GM23338 (cell line): ENCODE data around the gene PSMD12. TPM values are rescaled to one million over a fixed set of nuclear protein-coding genes. Genes with fewer than 3 reads are reported as not detected.

Source experiments
- ATAC-seq: fragments of 200-7000 bp; cut with Tn5 transposase; 3 replicates; pipeline ENCODE4 v1.9.1; 2020
- DNase-seq: peaks from one replicate; pipeline ENCODE4 v3.0.0-alpha.2; 2015; ENCODE audit warnings: low spot score
- H2AFZ ChIP-seq: fragments of 200-600 bp; sonication (generic); 2 replicates; pipeline ENCODE4 v1.8.0; 2016; ENCODE audit warnings: antibody characterized with exemption, mild to moderate bottlenecking, moderate library complexity
- H3F3A ChIP-seq: fragments of 200-600 bp; sonication (generic); replicated peaks from 2 replicates; pipeline ENCODE4 v1.8.0; 2017; ENCODE audit warnings: antibody characterized with exemption, mixed run types, low read depth
- H3K27ac ChIP-seq: fragments of 200-600 bp; sonication (generic); 2 replicates; pipeline ENCODE4 v1.6.1; 2016; ENCODE audit warnings: low read depth
- H3K27me3 ChIP-seq: fragments of 200-600 bp; sonication (generic); 2 replicates; pipeline ENCODE4 v1.8.0; 2016; ENCODE audit warnings: mild to moderate bottlenecking, mixed run types, moderate library complexity; ENCODE audit not compliant: insufficient read depth
- H3K36me3 ChIP-seq: fragments of 200-600 bp; sonication (generic); 2 replicates; pipeline ENCODE4 v1.8.0; 2016; ENCODE audit warnings: mild to moderate bottlenecking; ENCODE audit not compliant: insufficient read depth
- H3K4me1 ChIP-seq: fragments of 200-600 bp; sonication (generic); 2 replicates; pipeline ENCODE4 v1.8.0; 2016; ENCODE audit warnings: mild to moderate bottlenecking, moderate library complexity; ENCODE audit not compliant: insufficient read depth
- H3K4me2 ChIP-seq: fragments of 200-600 bp; sonication (generic); 2 replicates; pipeline ENCODE4 v1.7.1; 2017; ENCODE audit warnings: mixed run types
- H3K4me3 ChIP-seq: fragments of 200-600 bp; sonication (generic); 2 replicates; pipeline ENCODE4 v1.6.1; 2016; ENCODE audit warnings: mixed run types
- H3K79me2 ChIP-seq: fragments of 200-600 bp; sonication (generic); replicated peaks from 2 replicates; pipeline ENCODE4 v1.8.0; 2017; ENCODE audit warnings: mild to moderate bottlenecking; ENCODE audit not compliant: insufficient read depth
- H3K9me2 ChIP-seq: fragments of 200-600 bp; sonication (generic); 2 replicates; pipeline ENCODE4 v1.8.0; 2017; ENCODE audit not compliant: insufficient read depth
- H4K20me1 ChIP-seq: fragments of 200-600 bp; sonication (generic); replicated peaks from 2 replicates; pipeline ENCODE4 v1.8.0; 2017; ENCODE audit warnings: mild to moderate bottlenecking; ENCODE audit not compliant: insufficient read depth
- H3K27ac Mint-ChIP-seq: 2 replicates; pipeline ENCODE4 v1.8.0; 2020; ENCODE audit warnings: inconsistent platforms, mild to moderate bottlenecking, moderate library complexity, mixed read lengths
- H3K27me3 Mint-ChIP-seq: 3 replicates; pipeline ENCODE4 v1.8.0; 2022; ENCODE audit warnings: low read depth, mild to moderate bottlenecking, moderate library complexity, mixed read lengths, inconsistent platforms; ENCODE audit not compliant: insufficient read depth, poor library complexity
- H3K36me3 Mint-ChIP-seq: 3 replicates; pipeline ENCODE4 v1.8.0; 2021; ENCODE audit warnings: low read depth, mild to moderate bottlenecking, inconsistent platforms, moderate library complexity, mixed read lengths
- H3K4me1 Mint-ChIP-seq: 3 replicates; pipeline ENCODE4 v1.8.0; 2020; ENCODE audit warnings: mild to moderate bottlenecking, inconsistent platforms, mixed read lengths
- H3K4me3 Mint-ChIP-seq: 3 replicates; pipeline ENCODE4 v1.8.0; 2021; ENCODE audit warnings: moderate library complexity, mild to moderate bottlenecking, inconsistent platforms, mixed read lengths
- H3K9me3 Mint-ChIP-seq: 3 replicates; pipeline ENCODE4 v1.8.0; 2020; ENCODE audit warnings: moderate library complexity, mild to moderate bottlenecking, inconsistent platforms, mixed read lengths
- CREB1 ChIP-seq: fragments of 250-450 bp; sonication (Bioruptor Pico); IDR thresholded peaks from 2 replicates; pipeline ENCODE4 v1.5.0; 2020; ENCODE audit warnings: low read depth, mild to moderate bottlenecking, moderate library complexity
- EZH2 ChIP-seq: fragments of 200-600 bp; sonication (generic); IDR thresholded peaks from one replicate; pipeline ENCODE4 v1.8.0; 2017; ENCODE audit warnings: antibody characterized with exemption, mild to moderate bottlenecking, low read depth; ENCODE audit not compliant: unreplicated experiment
- EZH2phosphoT487 ChIP-seq: fragments of 200-600 bp; sonication (generic); IDR thresholded peaks from one replicate; pipeline ENCODE4 v1.8.1; 2018; ENCODE audit warnings: antibody characterized with exemption; ENCODE audit not compliant: unreplicated experiment
- JUNB ChIP-seq: IDR thresholded peaks from one replicate; pipeline ENCODE4 v1.6.1; 2016; ENCODE audit warnings: antibody characterized with exemption; ENCODE audit not compliant: unreplicated experiment
- NANOG ChIP-seq: IDR thresholded peaks from 2 replicates; pipeline ENCODE4 v1.6.1; 2016; ENCODE audit warnings: antibody characterized with exemption, borderline replicate concordance
- STAT1 ChIP-seq: IDR thresholded peaks from one replicate; pipeline ENCODE4 v1.6.1; 2016; ENCODE audit warnings: antibody characterized with exemption; ENCODE audit not compliant: unreplicated experiment
- ZNF114 ChIP-seq: fragments of 250-450 bp; sonication (Bioruptor Pico); IDR thresholded peaks from 2 replicates; pipeline ENCODE4 v1.5.0; 2020; ENCODE audit warnings: mild to moderate bottlenecking, moderate library complexity
- polyA plus RNA-seq: library from polyadenylated mRNA; unstranded; fragments of >200 nt; fragmentation: Nextera tagmentation; extraction: Ambion mirVana; gene quantifications from 2 replicates; pipeline ENCODE4 v1.2.1, GENCODE V29; 2016
- total RNA-seq: library from RNA; depleted of rRNA; stranded (reverse); fragments of >200 nt; shearing (Covaris generic); gene quantifications from 2 replicates; pipeline ENCODE4 v1.2.3, GENCODE V29; 2014
- TF ChIP-seq, protein P1 (sequence below): fragments of 250-450 bp; sonication (Bioruptor Pico); IDR thresholded peaks from 2 replicates; pipeline ENCODE4 v1.5.0; 2020; ENCODE audit warnings: mild to moderate bottlenecking, moderate library complexity
- TF ChIP-seq, protein P2 (sequence below): IDR thresholded peaks from one replicate; pipeline ENCODE4 v1.6.1; 2018; ENCODE audit warnings: antibody characterized with exemption; ENCODE audit not compliant: unreplicated experiment
- TF ChIP-seq, protein P3 (sequence below), 2 experiments: fragments of 200-600 bp in 1 of 2; sonication (generic) in 1 of 2; conservative IDR thresholded peaks; 2 replicates each; pipeline versions ENCODE4 v1.5.1 to v1.6.1; 2016 to 2017; ENCODE audit warnings: antibody characterized with exemption in 2 of 2, low read depth in 2 of 2, mild to moderate bottlenecking in 2 of 2, moderate library complexity in 1 of 2
- TF ChIP-seq, protein P4 (sequence below): IDR thresholded peaks from 2 replicates; pipeline ENCODE4 v1.6.1; 2016; ENCODE audit warnings: antibody characterized with exemption

Gene PSMD12
- total and polyA plus RNA-seq, 2 experiments from 2014 or later = 73.7 to 146 TPM

DNA sequence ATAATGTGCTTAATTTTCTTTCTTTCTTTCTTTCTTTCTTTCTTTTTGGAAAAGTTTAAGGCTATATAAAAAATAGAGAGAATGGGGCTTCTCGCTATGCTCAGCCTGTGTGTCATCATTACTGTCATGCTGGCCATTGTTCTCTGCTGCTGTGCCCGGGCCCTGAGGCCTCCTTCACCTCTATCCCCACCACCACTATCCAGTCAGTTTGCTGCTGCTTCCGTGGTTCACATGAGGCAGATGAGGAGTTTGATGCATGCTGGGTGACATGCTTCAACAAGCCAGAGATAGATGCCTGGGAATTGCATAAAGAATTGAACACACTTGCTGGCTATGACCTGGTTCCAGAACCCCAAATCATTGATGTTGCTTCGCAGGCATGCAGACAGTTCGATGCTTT is 47.0 kb upstream of the PSMD12 start:
- Histone ChIP-seq H3K27me3 (no peaks in the 10 kb centered on the region), H3K36me3 (peaks cover 6% of the 10 kb centered on the region), H3K27ac (no peak overlapping the region), H3F3A (no peaks in the 10 kb centered on the region), H2AFZ (no peak overlapping the region), H3K79me2 (peaks cover 98% of the 10 kb centered on the region), H3K4me2 (no peak overlapping the region), H4K20me1 (peaks cover 31% of the 10 kb centered on the region), H3K4me1 (0 out of 2 replicates have a peak, but pooled peaks cover 3% of the 10 kb centered on the region), H3K9me2 (peaks cover 5% of the 10 kb centered on the region; the same call in 1 of the 2 replicates), H3K4me3 (no peak overlapping the region)
- peaks cover 3% of the 10 kb centered on the region; the same call in 1 of the 3 replicates for H3K4me1 Mint-ChIP-seq
- peaks cover 26% of the 10 kb centered on the region; the same call in 2 of the 3 replicates for H3K36me3 Mint-ChIP-seq
- H3K9me3 Mint-ChIP-seq = peaks cover 17% of the 10 kb centered on the region
- H3K27me3 Mint-ChIP-seq = peaks cover 4% of the 10 kb centered on the region
- no peak overlapping the region for H3K4me3 Mint-ChIP-seq
- TF ChIP-seq, protein P1, sequence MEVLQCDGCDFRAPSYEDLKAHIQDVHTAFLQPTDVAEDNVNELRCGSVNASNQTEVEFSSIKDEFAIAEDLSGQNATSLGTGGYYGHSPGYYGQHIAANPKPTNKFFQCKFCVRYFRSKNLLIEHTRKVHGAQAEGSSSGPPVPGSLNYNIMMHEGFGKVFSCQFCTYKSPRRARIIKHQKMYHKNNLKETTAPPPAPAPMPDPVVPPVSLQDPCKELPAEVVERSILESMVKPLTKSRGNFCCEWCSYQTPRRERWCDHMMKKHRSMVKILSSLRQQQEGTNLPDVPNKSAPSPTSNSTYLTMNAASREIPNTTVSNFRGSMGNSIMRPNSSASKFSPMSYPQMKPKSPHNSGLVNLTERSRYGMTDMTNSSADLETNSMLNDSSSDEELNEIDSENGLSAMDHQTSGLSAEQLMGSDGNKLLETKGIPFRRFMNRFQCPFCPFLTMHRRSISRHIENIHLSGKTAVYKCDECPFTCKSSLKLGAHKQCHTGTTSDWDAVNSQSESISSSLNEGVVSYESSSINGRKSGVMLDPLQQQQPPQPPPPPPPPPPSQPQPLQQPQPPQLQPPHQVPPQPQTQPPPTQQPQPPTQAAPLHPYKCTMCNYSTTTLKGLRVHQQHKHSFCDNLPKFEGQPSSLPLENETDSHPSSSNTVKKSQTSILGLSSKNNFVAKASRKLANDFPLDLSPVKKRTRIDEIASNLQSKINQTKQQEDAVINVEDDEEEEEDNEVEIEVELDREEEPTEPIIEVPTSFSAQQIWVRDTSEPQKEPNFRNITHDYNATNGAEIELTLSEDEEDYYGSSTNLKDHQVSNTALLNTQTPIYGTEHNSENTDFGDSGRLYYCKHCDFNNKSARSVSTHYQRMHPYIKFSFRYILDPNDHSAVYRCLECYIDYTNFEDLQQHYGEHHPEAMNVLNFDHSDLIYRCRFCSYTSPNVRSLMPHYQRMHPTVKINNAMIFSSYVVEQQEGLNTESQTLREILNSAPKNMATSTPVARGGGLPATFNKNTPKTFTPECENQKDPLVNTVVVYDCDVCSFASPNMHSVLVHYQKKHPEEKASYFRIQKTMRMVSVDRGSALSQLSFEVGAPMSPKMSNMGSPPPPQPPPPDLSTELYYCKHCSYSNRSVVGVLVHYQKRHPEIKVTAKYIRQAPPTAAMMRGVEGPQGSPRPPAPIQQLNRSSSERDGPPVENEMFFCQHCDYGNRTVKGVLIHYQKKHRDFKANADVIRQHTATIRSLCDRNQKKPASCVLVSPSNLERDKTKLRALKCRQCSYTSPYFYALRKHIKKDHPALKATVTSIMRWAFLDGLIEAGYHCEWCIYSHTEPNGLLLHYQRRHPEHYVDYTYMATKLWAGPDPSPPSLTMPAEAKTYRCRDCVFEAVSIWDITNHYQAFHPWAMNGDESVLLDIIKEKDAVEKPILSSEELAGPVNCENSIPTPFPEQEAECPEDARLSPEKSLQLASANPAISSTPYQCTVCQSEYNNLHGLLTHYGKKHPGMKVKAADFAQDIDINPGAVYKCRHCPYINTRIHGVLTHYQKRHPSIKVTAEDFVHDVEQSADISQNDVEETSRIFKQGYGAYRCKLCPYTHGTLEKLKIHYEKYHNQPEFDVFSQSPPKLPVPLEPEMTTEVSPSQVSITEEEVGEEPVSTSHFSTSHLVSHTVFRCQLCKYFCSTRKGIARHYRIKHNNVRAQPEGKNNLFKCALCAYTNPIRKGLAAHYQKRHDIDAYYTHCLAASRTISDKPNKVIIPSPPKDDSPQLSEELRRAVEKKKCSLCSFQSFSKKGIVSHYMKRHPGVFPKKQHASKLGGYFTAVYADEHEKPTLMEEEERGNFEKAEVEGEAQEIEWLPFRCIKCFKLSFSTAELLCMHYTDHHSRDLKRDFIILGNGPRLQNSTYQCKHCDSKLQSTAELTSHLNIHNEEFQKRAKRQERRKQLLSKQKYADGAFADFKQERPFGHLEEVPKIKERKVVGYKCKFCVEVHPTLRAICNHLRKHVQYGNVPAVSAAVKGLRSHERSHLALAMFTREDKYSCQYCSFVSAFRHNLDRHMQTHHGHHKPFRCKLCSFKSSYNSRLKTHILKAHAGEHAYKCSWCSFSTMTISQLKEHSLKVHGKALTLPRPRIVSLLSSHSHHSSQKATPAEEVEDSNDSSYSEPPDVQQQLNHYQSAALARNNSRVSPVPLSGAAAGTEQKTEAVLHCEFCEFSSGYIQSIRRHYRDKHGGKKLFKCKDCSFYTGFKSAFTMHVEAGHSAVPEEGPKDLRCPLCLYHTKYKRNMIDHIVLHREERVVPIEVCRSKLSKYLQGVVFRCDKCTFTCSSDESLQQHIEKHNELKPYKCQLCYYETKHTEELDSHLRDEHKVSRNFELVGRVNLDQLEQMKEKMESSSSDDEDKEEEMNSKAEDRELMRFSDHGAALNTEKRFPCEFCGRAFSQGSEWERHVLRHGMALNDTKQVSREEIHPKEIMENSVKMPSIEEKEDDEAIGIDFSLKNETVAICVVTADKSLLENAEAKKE = no peak
- TF ChIP-seq STAT1 (no peak), NANOG (no peak), EZH2 (no peak), JUNB (no peak), ZNF114 (CRISPR knock-in tag) (no peak), EZH2phosphoT487 (no peak), CREB1 (CRISPR knock-in tag) (no peak)
- TF ChIP-seq, protein P2, sequence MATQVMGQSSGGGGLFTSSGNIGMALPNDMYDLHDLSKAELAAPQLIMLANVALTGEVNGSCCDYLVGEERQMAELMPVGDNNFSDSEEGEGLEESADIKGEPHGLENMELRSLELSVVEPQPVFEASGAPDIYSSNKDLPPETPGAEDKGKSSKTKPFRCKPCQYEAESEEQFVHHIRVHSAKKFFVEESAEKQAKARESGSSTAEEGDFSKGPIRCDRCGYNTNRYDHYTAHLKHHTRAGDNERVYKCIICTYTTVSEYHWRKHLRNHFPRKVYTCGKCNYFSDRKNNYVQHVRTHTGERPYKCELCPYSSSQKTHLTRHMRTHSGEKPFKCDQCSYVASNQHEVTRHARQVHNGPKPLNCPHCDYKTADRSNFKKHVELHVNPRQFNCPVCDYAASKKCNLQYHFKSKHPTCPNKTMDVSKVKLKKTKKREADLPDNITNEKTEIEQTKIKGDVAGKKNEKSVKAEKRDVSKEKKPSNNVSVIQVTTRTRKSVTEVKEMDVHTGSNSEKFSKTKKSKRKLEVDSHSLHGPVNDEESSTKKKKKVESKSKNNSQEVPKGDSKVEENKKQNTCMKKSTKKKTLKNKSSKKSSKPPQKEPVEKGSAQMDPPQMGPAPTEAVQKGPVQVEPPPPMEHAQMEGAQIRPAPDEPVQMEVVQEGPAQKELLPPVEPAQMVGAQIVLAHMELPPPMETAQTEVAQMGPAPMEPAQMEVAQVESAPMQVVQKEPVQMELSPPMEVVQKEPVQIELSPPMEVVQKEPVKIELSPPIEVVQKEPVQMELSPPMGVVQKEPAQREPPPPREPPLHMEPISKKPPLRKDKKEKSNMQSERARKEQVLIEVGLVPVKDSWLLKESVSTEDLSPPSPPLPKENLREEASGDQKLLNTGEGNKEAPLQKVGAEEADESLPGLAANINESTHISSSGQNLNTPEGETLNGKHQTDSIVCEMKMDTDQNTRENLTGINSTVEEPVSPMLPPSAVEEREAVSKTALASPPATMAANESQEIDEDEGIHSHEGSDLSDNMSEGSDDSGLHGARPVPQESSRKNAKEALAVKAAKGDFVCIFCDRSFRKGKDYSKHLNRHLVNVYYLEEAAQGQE = no peak
- TF ChIP-seq, protein P3, sequence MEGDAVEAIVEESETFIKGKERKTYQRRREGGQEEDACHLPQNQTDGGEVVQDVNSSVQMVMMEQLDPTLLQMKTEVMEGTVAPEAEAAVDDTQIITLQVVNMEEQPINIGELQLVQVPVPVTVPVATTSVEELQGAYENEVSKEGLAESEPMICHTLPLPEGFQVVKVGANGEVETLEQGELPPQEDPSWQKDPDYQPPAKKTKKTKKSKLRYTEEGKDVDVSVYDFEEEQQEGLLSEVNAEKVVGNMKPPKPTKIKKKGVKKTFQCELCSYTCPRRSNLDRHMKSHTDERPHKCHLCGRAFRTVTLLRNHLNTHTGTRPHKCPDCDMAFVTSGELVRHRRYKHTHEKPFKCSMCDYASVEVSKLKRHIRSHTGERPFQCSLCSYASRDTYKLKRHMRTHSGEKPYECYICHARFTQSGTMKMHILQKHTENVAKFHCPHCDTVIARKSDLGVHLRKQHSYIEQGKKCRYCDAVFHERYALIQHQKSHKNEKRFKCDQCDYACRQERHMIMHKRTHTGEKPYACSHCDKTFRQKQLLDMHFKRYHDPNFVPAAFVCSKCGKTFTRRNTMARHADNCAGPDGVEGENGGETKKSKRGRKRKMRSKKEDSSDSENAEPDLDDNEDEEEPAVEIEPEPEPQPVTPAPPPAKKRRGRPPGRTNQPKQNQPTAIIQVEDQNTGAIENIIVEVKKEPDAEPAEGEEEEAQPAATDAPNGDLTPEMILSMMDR (conservative IDR thresholded peaks at IDR 0.05; ENCODE audit: low read depth in 2 of 2) = no peak
- TF ChIP-seq, protein P4, sequence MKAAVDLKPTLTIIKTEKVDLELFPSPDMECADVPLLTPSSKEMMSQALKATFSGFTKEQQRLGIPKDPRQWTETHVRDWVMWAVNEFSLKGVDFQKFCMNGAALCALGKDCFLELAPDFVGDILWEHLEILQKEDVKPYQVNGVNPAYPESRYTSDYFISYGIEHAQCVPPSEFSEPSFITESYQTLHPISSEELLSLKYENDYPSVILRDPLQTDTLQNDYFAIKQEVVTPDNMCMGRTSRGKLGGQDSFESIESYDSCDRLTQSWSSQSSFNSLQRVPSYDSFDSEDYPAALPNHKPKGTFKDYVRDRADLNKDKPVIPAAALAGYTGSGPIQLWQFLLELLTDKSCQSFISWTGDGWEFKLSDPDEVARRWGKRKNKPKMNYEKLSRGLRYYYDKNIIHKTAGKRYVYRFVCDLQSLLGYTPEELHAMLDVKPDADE = no peak
- ATAC-seq = no peak
- no peak overlapping the region for H3K27ac Mint-ChIP-seq
- no peak for DNase-seq
